HG02938 (cell line): Measurements from ENCODE around the gene PCYT1A.
A peak's percentile ranks its signal among the peaks of the same experiment; 100 is the strongest.
"Not testable (repeated sequence)": the region's sequence is repeated elsewhere in the genome, so short reads cannot be mapped to it uniquely, and the experiment has no call there.

Source experiments
- ATAC-seq: cut with Tn5 transposase; IDR thresholded peaks from one replicate; pipeline ENCODE4 v1.9.1; 2021; ENCODE audit warnings: mild to moderate bottlenecking, moderate library complexity; ENCODE audit not compliant: unreplicated experiment

PCYT1A gene

DNA sequence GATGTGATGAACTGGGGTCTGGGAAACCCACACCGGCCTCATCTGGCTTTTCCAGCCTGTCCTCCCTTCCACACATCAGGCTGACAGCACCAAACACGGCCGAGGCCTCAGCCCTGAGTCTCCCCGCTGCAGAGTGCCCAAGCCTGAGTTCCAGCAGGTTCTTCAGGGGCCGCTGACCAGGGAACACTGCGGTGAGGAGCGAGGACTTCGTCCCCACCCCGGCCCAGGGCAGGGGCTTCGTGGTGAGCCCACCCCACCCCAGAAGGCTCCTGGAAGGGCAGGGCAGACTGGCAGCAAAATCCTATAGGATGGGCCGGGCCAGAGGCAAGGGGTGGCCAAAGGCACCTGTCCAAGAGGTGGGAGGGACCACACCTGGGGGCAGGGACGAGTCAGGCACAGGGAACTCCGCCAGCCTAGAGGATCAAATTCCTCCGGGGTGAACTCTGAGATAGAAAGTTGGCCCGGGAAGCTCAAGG is 71.4 kb downstream of the PCYT1A start, which contains the start of gene SLC51A:
SLC51A (plus strand) TSS at position 446 of the 476 bp plus-strand sequence. CDS start 179 bp downstream, outside the sequence.
- no peak for ATAC-seq

DNA sequence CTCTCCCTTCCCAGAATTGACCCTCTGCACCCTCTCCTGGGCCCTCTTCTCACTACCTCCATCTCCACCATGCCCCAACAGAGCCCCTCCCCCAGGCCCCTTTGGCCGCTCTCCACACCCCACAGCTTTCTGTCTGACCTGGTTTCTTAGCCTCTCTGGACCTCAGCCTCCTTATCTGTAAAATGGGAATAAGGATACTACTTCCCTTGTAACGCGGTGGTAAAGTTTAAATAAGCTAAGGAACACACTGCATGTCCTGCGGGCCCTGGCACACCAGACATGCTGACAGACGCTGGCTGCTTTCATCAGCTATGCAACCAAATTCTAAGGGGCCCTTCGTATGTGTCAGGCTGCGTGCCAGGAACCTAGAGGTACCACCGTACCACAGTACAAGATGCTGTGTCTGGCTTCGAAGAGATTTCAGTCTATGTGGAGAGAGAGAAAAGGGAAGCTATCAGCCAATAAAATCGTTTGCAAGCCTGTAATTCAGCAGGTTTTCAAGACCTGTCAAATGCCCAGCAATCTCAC is 72.0 kb downstream of the PCYT1A start:
- ATAC-seq, result no peak

DNA sequence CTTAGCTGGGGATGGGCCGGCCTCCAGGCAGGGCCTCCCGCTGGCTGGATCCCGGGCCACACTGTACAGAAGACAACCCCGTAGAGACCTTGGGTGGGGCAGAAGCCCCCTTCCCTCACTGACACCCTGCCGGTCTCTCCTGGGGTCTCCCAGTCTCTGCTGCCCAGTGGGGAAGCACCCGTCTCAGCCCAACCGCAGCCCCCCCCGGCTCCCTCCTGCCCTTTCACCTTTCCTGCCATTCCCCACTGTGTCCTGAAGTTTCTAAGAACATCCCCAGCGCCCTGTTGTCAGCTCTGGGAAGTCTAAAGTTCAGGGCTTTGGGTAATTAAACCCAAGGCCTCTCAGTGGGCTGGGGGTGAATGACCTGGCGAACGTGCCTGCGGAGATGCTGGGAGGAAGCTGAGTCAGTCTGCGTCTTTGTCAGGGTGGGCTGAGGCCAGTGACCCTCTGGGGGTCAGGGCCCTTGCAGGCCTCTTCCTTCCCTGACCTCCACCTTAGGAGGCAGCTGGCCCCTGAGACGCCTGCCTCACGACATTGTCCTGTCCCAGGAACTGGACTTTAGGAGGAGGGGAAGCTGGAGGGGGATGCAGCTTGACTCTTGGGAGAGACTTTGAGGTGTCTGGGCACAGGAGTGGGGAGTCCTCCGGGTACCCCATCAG is 72.6 kb downstream of the PCYT1A start:
- ATAC-seq, result no peak

DNA sequence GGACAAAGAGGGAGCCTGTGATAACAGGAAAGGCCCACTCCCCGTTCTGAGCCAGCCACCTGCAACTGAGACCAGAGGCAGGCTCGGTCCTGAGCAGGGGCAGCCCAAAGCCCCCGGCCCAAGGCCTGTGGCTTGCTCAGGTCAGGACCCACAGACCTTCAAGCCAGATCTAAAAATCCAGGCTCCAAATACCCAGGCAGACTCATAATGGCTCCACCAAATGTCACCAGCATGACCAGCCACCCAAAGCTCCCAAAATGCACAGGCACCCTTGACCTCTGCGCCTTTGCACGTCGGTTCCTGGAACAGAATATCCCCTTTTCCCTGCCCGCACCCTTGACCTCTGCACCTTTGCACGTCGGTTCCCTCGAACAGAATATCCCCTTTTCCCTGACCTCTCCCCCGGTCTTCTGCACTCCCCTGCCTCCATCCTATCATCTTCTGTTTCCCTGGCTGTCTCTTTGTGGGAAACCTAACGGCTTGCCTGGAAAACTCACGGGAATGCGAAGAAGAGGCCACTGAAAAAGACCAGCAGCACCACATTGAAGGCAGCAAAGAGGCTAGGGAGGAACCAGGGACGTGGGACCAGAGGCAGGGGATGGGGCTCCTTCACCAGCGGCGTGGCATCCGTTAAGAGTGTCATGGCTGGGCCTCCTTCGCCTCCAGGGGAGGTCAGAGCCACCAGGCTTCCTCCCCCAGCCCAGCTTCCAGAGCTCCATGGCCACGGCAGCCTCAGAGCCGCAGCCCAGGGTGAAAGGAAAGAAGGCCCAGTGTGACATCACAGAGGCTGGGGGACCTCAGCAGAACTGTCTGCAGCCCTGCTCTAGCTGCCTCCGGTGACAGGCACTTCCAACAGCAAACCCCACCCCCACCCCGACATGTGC is 76.6 kb downstream of the PCYT1A start, which contains the start of gene ZDHHC19:
ZDHHC19 (minus strand) TSS at position 728 of the 884 bp plus-strand sequence; CDS start at position 643, 85 bp downstream.
- ATAC-seq, result no peak

DNA sequence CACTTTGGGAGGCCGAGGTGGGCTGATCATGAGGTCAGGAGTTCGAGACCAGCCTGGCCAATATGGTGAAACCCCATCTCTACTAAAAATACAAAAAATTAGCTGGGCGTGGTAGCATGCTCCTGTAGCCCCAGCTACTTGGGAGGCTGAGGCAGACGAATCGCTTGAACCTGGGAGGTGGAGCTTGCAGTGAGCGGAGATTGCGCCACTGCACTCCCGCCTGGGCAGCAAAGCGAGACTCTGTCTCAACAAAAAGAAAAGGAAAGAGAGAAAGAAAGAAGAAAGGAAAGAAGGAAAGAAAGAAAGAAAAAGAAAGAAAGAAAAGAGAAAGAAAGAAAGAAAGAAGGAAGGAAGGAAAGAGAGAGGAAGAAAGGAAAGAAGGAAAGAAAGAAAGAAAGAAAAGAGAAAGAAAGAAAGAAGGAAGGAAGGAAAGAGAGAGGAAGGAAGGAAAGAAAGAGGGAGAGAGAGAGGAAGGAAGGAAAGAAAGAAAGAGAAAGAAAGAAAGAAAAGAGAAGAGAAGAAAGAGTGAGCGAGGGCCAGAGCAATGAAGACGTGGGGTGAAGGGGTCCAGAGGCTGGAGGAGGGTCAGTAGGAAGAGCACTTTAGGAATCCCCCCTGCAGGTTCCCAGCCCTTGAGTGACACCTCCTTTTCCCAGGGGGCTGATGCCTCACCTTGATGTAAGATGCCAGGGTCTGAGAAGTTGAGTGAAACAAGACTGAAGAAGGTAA is 77.4 kb downstream of the PCYT1A start:
- not testable (repeated sequence) for ATAC-seq

DNA sequence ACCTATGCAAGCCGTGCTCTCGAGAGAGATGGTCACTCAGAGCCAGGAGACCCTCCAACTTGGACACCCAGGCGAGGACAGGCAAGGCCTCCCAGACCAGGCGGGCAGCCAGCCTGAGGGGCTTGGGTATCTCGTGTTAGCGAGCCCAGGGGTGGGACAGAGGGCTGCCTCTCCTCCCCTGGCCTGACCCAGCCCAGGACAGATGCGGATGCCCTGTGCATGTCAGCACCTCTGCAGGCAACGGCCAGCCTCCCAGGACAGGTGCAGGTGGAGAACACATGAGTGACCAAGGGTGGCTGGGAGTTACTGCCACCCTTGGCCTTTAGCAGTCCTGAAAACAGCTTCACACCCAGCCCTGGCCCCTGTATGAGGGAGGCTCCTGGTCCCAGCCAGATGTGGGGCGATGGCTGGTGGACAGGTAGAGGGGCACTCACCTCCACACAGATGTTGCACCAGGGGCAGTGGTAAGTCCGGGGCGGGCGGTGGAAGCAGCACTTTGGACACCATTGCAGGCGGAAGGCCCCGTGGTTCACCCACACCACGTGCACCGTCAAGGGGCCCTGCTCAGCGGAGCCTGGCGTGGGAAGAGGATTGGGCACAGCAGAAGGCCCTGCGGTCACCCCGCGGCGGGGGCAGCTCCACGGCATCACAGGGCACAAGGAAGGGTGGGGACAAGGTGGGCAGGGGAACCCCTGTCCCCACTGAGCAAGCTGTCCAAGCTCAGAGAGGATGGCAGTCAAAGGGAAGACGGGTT is 78.4 kb downstream of the PCYT1A start:
- no peak for ATAC-seq

DNA sequence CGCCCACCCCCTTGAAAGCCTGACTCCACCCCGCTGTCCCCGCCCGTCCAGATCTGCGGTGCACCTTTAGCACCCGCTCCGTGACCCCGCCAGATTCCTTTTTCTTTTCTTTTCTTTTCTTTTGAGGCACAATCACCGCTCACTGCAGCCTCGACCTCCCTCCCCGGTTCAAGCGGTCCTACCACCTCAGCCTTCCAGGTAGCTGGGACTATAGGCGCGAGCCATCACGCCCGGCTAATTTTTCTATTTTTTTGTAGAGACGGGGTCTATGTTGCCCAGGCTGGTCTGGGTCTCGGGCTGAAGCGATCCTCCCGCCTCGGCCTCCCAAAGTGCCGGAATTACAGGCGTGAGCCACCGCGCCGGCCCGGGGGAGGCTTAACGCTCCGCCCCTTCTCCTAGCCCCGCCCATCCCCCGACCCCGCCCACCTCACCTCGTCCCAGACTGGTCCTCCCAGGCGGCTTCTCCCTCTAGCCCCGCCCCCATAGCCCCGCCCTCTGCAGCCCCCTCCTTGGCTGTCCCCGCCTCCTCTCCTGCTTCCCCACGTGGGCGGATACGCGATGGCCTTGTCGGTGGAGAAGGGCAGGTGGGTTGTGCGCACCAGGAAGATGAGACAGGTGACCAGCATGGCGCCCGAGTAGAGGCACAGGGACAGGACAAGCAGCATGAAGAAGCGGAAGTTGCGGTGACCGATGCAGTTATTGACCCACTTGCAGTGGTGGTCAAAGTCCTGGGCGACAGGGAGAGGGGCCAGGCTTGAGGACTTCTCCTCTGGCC is 79.5 kb downstream of the PCYT1A start:
- no peak for ATAC-seq

DNA sequence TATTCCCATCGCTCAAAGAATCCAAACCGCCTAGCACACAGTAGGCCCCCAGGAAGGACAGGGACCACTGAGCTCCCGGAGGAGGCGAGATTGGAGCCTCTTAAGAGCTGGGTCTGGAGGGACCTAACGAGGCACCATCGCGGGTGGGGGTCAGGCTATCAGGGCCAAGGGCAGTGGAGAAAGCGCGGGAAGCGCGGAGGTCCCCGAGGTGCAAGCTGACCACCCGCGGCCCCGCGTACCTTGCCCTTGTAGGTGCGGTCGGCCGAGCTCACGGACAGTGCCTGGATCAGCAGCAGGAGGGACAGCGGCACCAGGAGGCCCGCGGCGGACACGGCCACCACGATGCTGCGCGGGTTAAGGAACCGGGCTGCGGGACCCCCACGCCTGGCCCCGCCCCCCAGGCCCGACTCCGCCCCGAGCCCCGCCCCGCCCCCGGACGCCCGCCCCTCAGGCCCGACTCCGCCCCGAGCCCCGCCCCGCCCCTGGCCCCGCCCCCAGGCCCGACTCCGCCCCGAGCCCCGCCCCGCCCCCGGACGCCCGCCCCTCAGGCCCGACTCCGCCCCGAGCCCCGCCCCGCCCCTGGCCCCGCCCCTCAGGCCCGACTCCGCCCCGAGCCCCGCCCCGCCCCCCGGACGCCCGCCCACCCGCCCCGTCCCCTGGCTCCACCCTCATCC is 80.2 kb downstream of the PCYT1A start:
- no peak for ATAC-seq

DNA sequence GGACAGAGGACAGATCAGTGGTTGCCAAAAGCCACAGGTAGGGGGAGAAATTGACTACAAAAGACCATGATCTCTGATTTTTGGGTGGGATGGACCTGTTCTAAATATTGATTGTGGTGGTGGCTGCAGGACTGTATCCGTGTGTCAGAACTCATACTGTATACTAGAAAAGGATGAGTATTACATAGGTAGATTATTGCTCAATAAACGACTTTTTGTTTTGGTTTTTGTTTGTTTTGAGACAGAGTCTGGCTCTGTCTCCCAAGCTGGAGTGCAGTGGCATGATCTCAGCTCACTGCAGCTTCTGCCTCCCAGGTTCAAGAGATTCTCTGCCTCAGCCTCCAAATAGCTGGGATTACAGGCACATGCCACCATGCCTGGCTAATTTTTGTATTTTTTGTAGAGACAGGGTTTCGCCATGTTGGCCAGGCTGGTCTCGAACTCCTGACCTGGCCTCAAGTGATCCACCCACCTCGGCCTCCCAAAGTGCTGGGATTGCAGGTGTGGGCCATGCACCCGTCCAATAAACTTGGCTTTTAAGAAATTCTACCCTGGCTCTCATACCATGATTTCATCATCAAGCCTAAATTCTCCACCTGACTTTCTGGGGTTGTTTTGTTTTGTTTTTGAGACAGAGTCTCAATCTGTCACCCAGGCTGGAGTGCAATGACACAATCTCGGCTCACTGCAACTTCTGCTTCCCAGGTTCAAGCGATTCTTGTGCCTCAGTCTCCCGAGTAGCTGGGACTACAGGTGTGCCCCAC is 81.9 kb downstream of the PCYT1A start:
- ATAC-seq, result not testable (repeated sequence)

DNA sequence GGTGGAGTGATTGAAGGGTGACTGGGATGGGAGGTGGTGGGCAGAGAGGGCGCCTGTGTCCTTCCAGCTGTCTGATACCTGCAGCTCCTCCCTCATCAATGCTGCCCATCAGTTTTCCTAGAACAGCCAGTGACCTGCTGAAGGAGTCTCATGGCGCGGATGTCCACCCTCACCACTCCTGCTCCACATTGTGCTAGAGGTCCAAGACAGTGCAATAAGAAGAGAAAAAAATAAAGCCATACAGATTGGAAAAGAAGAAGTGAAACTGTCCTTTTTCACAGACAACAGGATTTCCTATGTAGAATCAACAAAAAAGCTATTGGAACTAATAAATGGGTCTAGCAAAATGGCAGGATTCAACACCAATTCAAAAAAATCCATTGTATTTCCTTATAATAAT is 83.7 kb downstream of the PCYT1A start:
- ATAC-seq, result no peak

DNA sequence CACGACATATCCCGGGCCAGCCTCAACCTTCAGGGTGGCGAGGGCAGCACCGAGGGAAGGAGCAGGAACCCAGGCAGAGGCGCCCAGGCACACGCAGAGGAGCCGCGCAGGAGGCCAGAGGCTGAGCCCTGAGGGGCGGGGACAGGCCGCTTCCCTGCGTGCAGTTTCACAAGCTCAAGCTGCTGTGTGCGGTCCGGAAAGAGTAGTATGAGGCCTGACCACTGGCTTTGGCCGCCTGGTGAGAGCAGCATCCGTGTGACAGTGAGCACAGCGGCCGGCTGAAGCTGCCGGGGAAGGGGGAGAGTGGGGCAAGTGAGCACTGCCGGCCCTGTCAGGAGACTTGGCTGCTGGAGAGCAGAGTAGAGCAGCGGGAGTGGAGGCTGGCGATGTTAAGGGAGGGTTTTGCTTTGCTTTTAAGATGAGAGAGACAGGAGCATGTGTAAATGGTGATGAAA is 85.0 kb downstream of the PCYT1A start:
- ATAC-seq, result peak; percentile 42

DNA sequence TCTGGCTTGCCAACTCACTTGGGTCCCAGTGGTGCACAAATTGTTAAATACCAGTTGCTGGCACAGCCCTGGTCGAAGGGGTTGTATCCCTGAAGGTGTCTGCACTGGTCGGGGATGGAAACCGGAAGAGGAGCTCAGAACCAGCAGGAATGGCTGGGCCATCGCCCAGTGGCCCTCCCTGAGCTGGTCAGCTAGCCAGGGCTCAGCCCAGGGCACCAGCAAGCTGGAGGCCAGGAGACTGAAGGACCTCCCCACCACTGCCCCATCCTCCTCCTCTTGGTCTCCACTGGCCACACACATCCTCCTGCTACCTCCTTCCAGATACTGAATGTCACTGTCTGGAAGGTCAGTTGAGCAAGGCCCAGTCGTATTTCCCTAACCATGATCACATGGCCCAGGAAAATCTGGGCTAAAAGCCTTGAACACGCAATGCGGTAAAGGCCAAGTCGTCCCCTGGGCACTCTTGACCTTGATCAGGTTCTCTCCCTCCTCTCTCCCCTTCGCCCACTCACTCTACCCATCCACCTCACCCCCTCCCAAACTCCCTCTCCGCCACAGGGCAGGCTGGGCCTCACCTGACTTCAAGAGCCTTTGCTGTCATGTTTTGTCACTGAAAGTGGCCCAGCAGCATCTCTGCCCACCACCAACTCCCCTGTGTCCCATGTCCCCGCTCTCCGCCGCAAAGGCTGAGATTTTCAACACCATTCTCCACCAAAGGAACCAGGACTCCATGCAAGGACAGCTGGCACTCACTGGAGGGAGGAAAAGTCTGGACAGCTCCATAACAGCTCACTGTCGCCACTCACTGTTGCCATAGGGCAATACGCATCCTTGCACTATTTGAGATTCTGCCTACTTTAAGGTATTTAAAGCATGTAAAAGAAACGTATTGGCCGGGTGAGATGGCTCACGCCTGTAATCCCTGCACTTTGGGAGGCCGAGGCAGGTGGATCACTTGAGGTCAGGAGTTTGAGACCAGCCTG is 88.5 kb downstream of the PCYT1A start:
- ATAC-seq, result no peak

DNA sequence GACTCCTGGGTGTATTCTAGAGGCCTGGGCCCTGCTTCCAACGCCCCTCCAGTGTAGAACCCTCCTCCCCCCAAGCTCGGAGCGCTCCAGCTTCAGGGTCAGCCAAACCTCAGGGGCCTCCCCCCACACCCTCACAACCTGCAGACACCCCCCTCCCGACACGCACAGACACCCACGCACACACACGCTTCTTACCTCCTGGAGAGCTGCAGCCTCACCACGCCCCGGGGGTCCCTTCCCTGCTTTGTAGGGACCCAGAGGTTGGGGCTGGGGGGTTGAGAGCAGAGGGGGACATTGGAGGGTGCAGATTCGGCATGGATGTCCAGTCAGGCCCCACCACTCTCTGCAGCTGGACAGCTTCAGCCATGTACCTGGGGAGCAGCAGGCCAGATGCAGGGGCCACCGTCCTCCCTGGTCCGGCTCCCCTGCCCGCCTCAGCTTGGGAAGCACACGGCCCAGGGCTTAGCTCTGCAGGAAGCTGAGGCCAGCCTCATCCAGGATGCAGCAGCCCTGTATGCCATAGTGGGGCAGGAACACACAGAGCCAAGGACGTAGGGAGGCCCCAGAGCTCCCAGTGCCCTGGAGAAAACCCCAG is 89.3 kb downstream of the PCYT1A start:
- no peak for ATAC-seq

DNA sequence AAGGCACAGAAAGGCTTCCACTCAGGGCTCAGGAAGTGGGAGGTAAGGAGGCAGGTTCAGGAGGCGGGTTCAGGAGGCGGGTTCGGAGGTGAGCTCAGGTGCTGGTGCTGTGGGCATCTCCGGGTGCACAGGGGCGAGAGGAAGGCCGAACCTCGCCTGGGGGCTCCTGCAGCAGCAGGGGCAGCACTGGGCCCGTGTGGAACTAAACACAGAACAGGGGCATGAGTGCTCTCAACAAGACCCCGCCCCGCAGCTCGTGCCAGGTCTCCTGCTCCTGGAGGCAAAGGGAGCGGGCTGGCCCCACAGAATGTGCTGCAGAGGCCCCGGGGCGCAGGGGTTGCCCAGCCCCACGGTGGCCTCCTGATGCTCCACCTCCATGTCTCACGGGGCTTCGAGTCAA is 90.0 kb downstream of the PCYT1A start:
- ATAC-seq, result no peak

DNA sequence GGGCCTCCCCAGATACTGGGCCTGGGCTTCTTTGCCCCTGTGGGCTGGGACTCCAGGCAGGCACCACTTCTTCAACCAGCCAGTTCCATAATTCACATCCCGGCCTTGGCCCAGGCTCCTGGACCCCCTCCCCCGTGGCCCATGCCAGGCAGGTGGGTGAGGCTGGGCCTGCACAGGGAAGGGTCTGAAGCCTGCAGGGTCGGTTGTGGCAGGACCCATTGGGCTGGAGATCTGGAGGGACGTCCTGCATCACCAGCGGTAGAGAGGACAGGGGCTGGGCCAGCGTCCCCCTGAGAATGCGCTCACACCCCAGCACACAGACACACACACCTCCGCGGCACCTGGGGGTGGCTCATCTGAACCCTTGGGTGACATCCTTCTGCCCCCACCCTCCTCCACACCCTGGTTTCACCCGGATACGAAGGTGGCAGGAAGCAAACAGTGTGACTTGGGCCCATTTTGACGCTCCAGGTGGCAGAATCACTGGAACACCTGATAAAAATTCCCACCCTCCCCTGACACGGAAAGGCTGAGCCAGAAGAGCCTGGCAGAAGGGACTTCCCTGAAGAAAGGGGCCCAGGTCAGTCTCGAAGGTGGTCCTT is 91.8 kb downstream of the PCYT1A start:
- no peak for ATAC-seq

DNA sequence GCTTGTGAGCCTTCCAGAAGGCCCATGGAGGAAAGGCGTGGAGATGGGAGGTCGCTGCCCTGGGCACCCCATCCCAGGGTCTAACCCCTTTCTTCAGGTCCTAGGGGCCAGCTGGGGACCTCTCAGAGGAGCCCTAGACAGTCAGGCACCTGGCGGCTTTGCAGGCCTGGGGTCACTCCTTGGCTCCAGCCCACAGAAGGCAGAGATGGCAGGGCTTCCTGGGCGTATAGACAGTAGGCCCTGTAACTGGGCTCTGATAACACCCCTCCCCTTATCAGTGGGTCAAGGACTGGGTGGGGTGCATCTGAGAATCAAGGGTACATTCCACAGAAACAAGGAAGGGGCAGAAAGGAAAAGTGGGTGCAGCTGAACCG is 93.0 kb downstream of the PCYT1A start:
- ATAC-seq, result no peak
